Measurements from ENCODE around the gene CNN2. TPM values are rescaled to one million over a fixed set of nuclear protein-coding genes. Genes with fewer than 3 reads are reported as not detected.
A peak's percentile ranks its signal among the peaks of the same experiment; 100 is the strongest.

The CNN2 gene
- total RNA-seq, 2 donors from 2014 or later = 426 to 469 TPM

GRCh38 chr19:1047696-1048147 lies 21.3 kb downstream of the CNN2 start:
- no peak overlapping the region for H3K27ac ChIP-seq (ENCODE audit: low read depth, low read length)
- H3K4me1 Mint-ChIP-seq = no peaks in the 10 kb centered on the region
- H3K9me3 ChIP-seq (ENCODE audit: control insufficient read depth, low read length) = no peaks in the 10 kb centered on the region
- no peak overlapping the region for H3K4me3 Mint-ChIP-seq
- DNase-seq = peak; percentile 71
- H3K4me3 ChIP-seq (ENCODE audit: low read length) = no peak overlapping the region
- H3K27me3 Mint-ChIP-seq (ENCODE audit: insufficient read depth) = no peaks in the 10 kb centered on the region
- H3K9ac ChIP-seq (ENCODE audit: extremely low read depth, low read length, poor library complexity, severe bottlenecking) = no peak overlapping the region
- TF ChIP-seq CTCF (conservative IDR thresholded peaks at IDR 0.05) = no peak
- 88 to 94% methylated on average over 14 to 20 of the region's 20 CpGs for WGBS, 2 experiments (ENCODE audit: insufficient coverage in 1 of 2, insufficient read length in 1 of 2)
- H3K27me3 ChIP-seq (ENCODE audit: control insufficient read depth, insufficient read depth, low read length, poor library complexity, severe bottlenecking) = no peaks in the 10 kb centered on the region
- no peaks in the 10 kb centered on the region for H3K9me3 Mint-ChIP-seq
- H3K36me3 ChIP-seq (ENCODE audit: control insufficient read depth, insufficient read depth, low read length) = peaks cover 12% of the 10 kb centered on the region
- H3K27ac Mint-ChIP-seq = no peak overlapping the region
- peaks cover 19% of the 10 kb centered on the region for H3K36me3 Mint-ChIP-seq (ENCODE audit: low read depth)
- no peaks in the 10 kb centered on the region for H3K4me1 ChIP-seq (ENCODE audit: control insufficient read depth, insufficient read depth, low read length)

GRCh38 chr19:1049106-1049505 lies 22.7 kb downstream of the CNN2 start:
- H3K9me3 ChIP-seq (ENCODE audit: control insufficient read depth, low read length) = no peaks in the 10 kb centered on the region
- H3K27me3 ChIP-seq (ENCODE audit: control insufficient read depth, insufficient read depth, low read length, poor library complexity, severe bottlenecking) = no peaks in the 10 kb centered on the region
- no peak overlapping the region for H3K4me3 ChIP-seq (ENCODE audit: low read length)
- Mint-ChIP-seq H3K36me3 (ENCODE audit: low read depth) (peaks cover 19% of the 10 kb centered on the region), H3K4me1 (no peaks in the 10 kb centered on the region), H3K27ac (no peak overlapping the region), H3K9me3 (no peaks in the 10 kb centered on the region), H3K27me3 (ENCODE audit: insufficient read depth) (no peaks in the 10 kb centered on the region), H3K4me3 (no peak overlapping the region)
- WGBS, 2 experiments (ENCODE audit: insufficient coverage in 1 of 2, insufficient read length in 1 of 2) = 93 to 97% methylated on average over 10 to 13 of the region's 17 CpGs
- no peak overlapping the region for H3K27ac ChIP-seq (ENCODE audit: low read depth, low read length)
- no peak for DNase-seq
- no peak for TF ChIP-seq CTCF (conservative IDR thresholded peaks at IDR 0.05)
- no peaks in the 10 kb centered on the region for H3K4me1 ChIP-seq (ENCODE audit: control insufficient read depth, insufficient read depth, low read length)
- no peak overlapping the region for H3K9ac ChIP-seq (ENCODE audit: extremely low read depth, low read length, poor library complexity, severe bottlenecking)
- peaks cover 15% of the 10 kb centered on the region for H3K36me3 ChIP-seq (ENCODE audit: control insufficient read depth, insufficient read depth, low read length)

- peaks cover 12% of the 10 kb centered on the region for H3K36me3 ChIP-seq (ENCODE audit: control insufficient read depth, insufficient read depth, low read length)
- no peaks in the 10 kb centered on the region for H3K27me3 ChIP-seq (ENCODE audit: control insufficient read depth, insufficient read depth, low read length, poor library complexity, severe bottlenecking)
- no peaks in the 10 kb centered on the region for H3K9me3 Mint-ChIP-seq
- H3K27ac Mint-ChIP-seq = no peak overlapping the region
- no peaks in the 10 kb centered on the region for H3K9me3 ChIP-seq (ENCODE audit: control insufficient read depth, low read length)
- TF ChIP-seq CTCF (conservative IDR thresholded peaks at IDR 0.05) = no peak
- DNase-seq = no peak
- H3K4me3 Mint-ChIP-seq = no peak overlapping the region
- no peaks in the 10 kb centered on the region for H3K4me1 Mint-ChIP-seq
- WGBS, 2 experiments (ENCODE audit: insufficient coverage in 1 of 2, insufficient read length in 1 of 2) = 48 to 89% methylated on average over 3 to 7 of the region's 11 CpGs
- H3K27me3 Mint-ChIP-seq (ENCODE audit: insufficient read depth) = no peaks in the 10 kb centered on the region
- H3K9ac ChIP-seq (ENCODE audit: extremely low read depth, low read length, poor library complexity, severe bottlenecking) = no peak overlapping the region
- peaks cover 19% of the 10 kb centered on the region for H3K36me3 Mint-ChIP-seq (ENCODE audit: low read depth)
- no peak overlapping the region for H3K27ac ChIP-seq (ENCODE audit: low read depth, low read length)
- no peaks in the 10 kb centered on the region for H3K4me1 ChIP-seq (ENCODE audit: control insufficient read depth, insufficient read depth, low read length)
- no peak overlapping the region for H3K4me3 ChIP-seq (ENCODE audit: low read length)
These were observed 23.4 kb downstream of the CNN2 start for GRCh38 chr19:1049800-1050199.
